Measurements from ENCODE around the gene GPRC5D. TPM values are rescaled to one million over a fixed set of nuclear protein-coding genes. Genes with fewer than 3 reads are reported as not detected.
A peak's percentile ranks its signal among the peaks of the same experiment; 100 is the strongest.

The GPRC5D gene
- total and polyA plus RNA-seq, 2 experiments from 2014 or later: not detected

DNA sequence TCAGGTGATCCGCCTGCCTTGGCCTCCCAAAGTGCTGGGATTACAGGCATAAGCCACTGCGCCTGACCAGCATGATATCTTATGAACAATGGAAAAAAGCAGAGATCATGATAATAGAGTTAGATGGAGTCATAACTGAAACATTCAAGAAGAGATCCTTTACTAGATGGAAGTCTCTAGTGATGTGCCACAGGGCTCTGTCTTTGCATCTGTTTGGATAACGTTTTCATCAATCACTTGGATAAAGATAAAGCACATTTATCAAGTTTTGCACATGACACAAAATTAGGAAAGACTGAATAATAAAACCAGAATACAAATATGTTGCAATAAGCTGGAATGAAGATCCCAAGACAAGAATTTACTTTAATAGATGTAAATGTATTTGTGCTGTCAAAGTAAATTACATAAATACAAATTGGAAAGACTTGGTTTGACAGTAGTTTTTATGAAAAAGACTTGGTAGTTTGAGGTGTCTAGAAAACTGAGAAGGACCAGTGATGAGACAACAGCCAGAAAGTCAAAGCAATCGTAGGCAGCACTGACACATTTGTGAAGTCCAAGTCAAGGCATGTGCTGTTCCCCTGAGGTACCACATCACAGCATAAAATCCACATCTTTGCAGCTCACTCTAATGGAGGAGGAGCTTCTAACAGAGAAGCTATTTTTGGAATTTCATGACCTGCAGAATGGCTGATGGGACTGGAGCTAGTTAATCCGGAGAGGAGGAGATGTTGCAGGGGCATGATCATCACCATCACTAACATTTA lies 32.1 kb downstream of the GPRC5D start:
- H3K9ac ChIP-seq: no peak overlapping the region
- 0 out of 2 replicates have a peak, but pooled peaks cover 3% of the 10 kb centered on the region for H3K36me3 ChIP-seq (ENCODE audit: low read depth)
- H3K4me2 ChIP-seq (ENCODE audit: unreplicated experiment): no peak overlapping the region
- peaks cover 19% of the 10 kb centered on the region for H3F3A ChIP-seq (ENCODE audit: insufficient read depth)
- peaks cover 19% of the 10 kb centered on the region for H3K4me1 ChIP-seq (ENCODE audit: insufficient read depth)
- no peak for DNase-seq
- H3K27me3 ChIP-seq (replicated peaks; ENCODE audit: insufficient read depth): no peaks in the 10 kb centered on the region
- TF ChIP-seq EZH2 (IDR thresholded peaks at IDR 0.05; ENCODE audit: insufficient read depth, poor library complexity, severe bottlenecking) (no peak), EZH2phosphoT487 (IDR thresholded peaks at IDR 0.05; ENCODE audit: insufficient read depth, low read depth) (no peak)
- H3K79me2 ChIP-seq (ENCODE audit: insufficient read depth): no peaks in the 10 kb centered on the region
- no peaks in the 10 kb centered on the region for H3K9me3 ChIP-seq (ENCODE audit: low read depth)
- in situ Hi-C loops (cut with MboI): loop anchor here (10.0 kb wide), 1 partner anchor 305 kb away; no protein-coding TSS in a partner anchor
- H4K20me1 ChIP-seq (ENCODE audit: insufficient read depth): no peaks in the 10 kb centered on the region
- H2AFZ ChIP-seq: no peak overlapping the region
- H3K27ac ChIP-seq: no peak overlapping the region
- no peaks in the 10 kb centered on the region for H3K9me2 ChIP-seq (ENCODE audit: insufficient read depth)
- 69 to 72% methylated on average over 5 of the region's 5 CpGs for WGBS, 2 experiments (ENCODE audit: low coverage in 1 of 2, low lambda C conversion rate in 2 of 2, missing lambda C conversion rate in 2 of 2)
- H3K4me3 ChIP-seq: no peak overlapping the region

DNA sequence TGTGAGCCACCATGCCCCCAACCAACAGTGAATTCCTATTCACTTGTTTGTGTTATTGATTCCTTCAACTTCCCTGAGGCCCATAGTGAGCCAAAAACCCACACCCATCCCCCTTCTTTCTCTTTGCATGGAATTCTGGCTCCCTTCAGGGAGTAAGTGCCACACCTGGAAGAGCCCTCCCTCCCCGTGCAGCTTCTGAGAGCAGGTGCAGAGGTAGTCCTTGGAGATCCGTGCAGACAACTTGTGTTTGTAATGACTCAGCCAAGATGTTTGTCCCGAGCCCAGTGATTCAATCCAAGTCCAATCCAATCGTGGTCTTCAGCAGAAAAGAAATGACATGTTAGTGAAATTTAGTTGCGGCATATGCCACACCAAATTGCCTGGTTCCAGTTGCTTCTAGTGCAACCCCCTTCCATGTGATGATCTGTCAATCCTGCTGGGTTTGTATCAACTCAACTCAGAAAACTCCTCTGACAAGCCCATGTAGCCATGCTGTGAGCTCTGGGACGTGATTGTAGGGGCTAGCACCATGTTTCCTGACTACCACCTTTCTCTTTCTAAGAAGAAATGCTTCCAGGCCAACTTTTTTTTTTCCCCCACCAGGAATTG lies 33.1 kb downstream of the GPRC5D start:
- Histone ChIP-seq H3K4me1 (ENCODE audit: insufficient read depth) (peaks cover 19% of the 10 kb centered on the region), H2AFZ (no peak overlapping the region), H3K36me3 (ENCODE audit: low read depth) (peaks cover 3% of the 10 kb centered on the region; the same call in 1 of the 2 replicates), H3K9me2 (ENCODE audit: insufficient read depth) (no peaks in the 10 kb centered on the region), H3K27me3 (replicated peaks; ENCODE audit: insufficient read depth) (no peaks in the 10 kb centered on the region), H3K4me2 (ENCODE audit: unreplicated experiment) (no peak overlapping the region), H3F3A (ENCODE audit: insufficient read depth) (peaks cover 21% of the 10 kb centered on the region), H3K4me3 (no peak overlapping the region), H4K20me1 (ENCODE audit: insufficient read depth) (no peaks in the 10 kb centered on the region), H3K9me3 (ENCODE audit: low read depth) (no peaks in the 10 kb centered on the region), H3K27ac (no peak overlapping the region), H3K79me2 (ENCODE audit: insufficient read depth) (no peaks in the 10 kb centered on the region), H3K9ac (no peak overlapping the region)
- DNase-seq: no peak
- 91 to 95% methylated on average over 6 of the region's 6 CpGs for WGBS, 2 experiments (ENCODE audit: low coverage in 1 of 2, low lambda C conversion rate in 2 of 2, missing lambda C conversion rate in 2 of 2)
- in situ Hi-C loops (cut with MboI): loop anchor here (10.0 kb wide), 1 partner anchor 306 kb away; no protein-coding TSS in a partner anchor
- TF ChIP-seq EZH2 (IDR thresholded peaks at IDR 0.05; ENCODE audit: insufficient read depth, poor library complexity, severe bottlenecking) (no peak), EZH2phosphoT487 (IDR thresholded peaks at IDR 0.05; ENCODE audit: insufficient read depth, low read depth) (no peak)

DNA sequence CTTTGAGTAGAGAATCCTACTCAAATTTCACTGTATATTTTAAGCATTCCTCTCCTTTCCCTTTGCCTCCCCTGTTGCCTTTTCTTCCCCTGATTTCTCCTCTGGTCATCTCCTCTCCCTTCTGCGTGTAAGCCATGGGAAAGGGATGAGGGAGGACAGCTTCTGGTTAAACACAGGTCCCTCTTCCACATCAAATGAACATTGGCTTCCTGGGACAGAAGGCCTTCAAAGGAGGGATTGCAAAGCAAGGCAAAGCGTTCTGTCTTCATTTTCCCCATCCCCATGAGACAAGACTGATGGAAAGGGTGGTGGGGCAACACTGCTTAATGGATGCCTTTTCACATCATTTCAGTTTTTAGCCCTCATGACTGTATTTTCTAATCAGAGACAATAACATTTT lies 34.5 kb downstream of the GPRC5D start:
- no peak overlapping the region for H2AFZ ChIP-seq
- in situ Hi-C loops (cut with MboI): loop anchor here (10.0 kb wide), 1 partner anchor 307 kb away; no protein-coding TSS in a partner anchor

DNA sequence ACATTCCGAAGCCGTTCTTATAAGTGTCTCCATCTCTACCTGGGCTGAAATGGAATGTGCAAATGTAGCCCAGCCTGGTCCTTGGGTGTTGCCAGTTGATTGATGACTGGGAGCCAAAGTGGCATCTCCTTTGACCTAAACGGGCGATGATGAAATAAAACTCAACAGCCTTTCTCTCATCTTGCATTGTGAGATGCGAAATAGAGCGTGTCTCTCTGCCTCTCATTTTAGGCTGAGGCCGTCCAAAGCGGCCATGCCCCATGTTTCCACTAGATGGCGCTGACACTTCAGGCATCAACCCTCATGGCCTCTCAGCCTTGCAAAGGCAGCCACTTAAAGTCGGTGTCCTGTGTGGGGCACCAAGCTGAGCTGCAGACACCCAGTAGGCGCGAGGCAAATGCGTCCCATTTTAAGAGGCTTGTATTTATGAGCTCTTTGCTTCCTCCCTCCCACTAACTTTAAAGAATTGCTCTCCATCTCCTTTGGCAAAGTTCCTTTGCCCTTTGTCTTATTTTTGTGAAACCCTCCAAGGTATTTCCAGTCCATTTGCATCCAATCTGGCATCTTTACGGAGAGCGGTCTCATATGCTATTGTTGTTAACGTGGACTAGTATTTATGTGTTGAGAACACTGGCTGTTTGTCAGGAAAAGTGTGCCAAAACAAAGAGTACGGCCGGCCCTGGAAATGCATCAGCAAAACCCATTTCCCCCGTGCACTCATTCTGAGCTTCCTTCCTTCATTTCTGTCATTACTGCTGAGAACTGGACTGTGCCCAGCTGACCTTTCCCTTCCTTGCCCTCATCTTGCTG lies 35.6 kb downstream of the GPRC5D start:
- in situ Hi-C loops (cut with MboI): loop anchor here (10.0 kb wide), 1 partner anchor 308 kb away; no protein-coding TSS in a partner anchor
- peak overlapping the region; percentile 46 for H3K9ac ChIP-seq

More for the DNA sequence above, 34.5 kb downstream of the GPRC5D start:
- Histone ChIP-seq H3K9ac (no peak overlapping the region), H3F3A (ENCODE audit: insufficient read depth) (peaks cover 25% of the 10 kb centered on the region), H3K79me2 (ENCODE audit: insufficient read depth) (peaks cover 6% of the 10 kb centered on the region; the same call in 1 of the 2 replicates), H3K27ac (no peak overlapping the region), H3K4me2 (ENCODE audit: unreplicated experiment) (no peak overlapping the region), H4K20me1 (ENCODE audit: insufficient read depth) (no peaks in the 10 kb centered on the region), H3K9me3 (ENCODE audit: low read depth) (no peaks in the 10 kb centered on the region), H3K36me3 (ENCODE audit: low read depth) (peaks cover 15% of the 10 kb centered on the region; the same call in 1 of the 2 replicates), H3K4me1 (ENCODE audit: insufficient read depth) (peaks cover 18% of the 10 kb centered on the region), H3K27me3 (replicated peaks; ENCODE audit: insufficient read depth) (no peaks in the 10 kb centered on the region), H3K9me2 (ENCODE audit: insufficient read depth) (no peaks in the 10 kb centered on the region), H3K4me3 (no peak overlapping the region)
- WGBS, 2 experiments (ENCODE audit: low coverage in 1 of 2, low lambda C conversion rate in 2 of 2, missing lambda C conversion rate in 2 of 2): 94 to 100% methylated on average over 2 of the region's 2 CpGs
- no peak for DNase-seq
- TF ChIP-seq EZH2phosphoT487 (IDR thresholded peaks at IDR 0.05; ENCODE audit: insufficient read depth, low read depth) (no peak), EZH2 (IDR thresholded peaks at IDR 0.05; ENCODE audit: insufficient read depth, poor library complexity, severe bottlenecking) (no peak)

More for the DNA sequence above, 35.6 kb downstream of the GPRC5D start:
- H3K9me3 ChIP-seq (ENCODE audit: low read depth): no peaks in the 10 kb centered on the region
- H3K9me2 ChIP-seq (ENCODE audit: insufficient read depth): no peaks in the 10 kb centered on the region
- 0 out of 2 replicates have a peak overlapping the region, but pooled peaks have one; percentile 25 for H3K27ac ChIP-seq
- TF ChIP-seq EZH2phosphoT487 (IDR thresholded peaks at IDR 0.05; ENCODE audit: insufficient read depth, low read depth) (no peak), EZH2 (IDR thresholded peaks at IDR 0.05; ENCODE audit: insufficient read depth, poor library complexity, severe bottlenecking) (no peak)
- peak; percentile 83 for DNase-seq
- H3K4me1 ChIP-seq (ENCODE audit: insufficient read depth): peaks cover 8% of the 10 kb centered on the region
- H3K79me2 ChIP-seq (ENCODE audit: insufficient read depth): peaks cover 6% of the 10 kb centered on the region; the same call in 1 of the 2 replicates
- H2AFZ ChIP-seq: peak overlapping the region; percentile 53
- peak overlapping the region; percentile 46 for H3K4me2 ChIP-seq (ENCODE audit: unreplicated experiment)
- H3K4me3 ChIP-seq: peak overlapping the region; percentile 30; the same call in 1 of the 2 replicates
- H4K20me1 ChIP-seq (ENCODE audit: insufficient read depth): no peaks in the 10 kb centered on the region
- WGBS, 2 experiments (ENCODE audit: low coverage in 1 of 2, low lambda C conversion rate in 2 of 2, missing lambda C conversion rate in 2 of 2): 17 to 21% methylated on average over 19 of the region's 19 CpGs
- peaks cover 19% of the 10 kb centered on the region; the same call in 1 of the 2 replicates for H3F3A ChIP-seq (ENCODE audit: insufficient read depth)
- no peaks in the 10 kb centered on the region for H3K27me3 ChIP-seq (replicated peaks; ENCODE audit: insufficient read depth)
- H3K36me3 ChIP-seq (ENCODE audit: low read depth): peaks cover 16% of the 10 kb centered on the region; the same call in 1 of the 2 replicates
